Raji (cell line): ENCODE results near the gene MXD1.

Source experiments
- POLR2A ChIP-seq: IDR thresholded peaks from 2 replicates; pipeline ENCODE4 v1.6.1; 2011; ENCODE audit warnings: low read depth, low read length, control low read depth; ENCODE audit not compliant: insufficient read depth

MXD1 gene

DNA sequence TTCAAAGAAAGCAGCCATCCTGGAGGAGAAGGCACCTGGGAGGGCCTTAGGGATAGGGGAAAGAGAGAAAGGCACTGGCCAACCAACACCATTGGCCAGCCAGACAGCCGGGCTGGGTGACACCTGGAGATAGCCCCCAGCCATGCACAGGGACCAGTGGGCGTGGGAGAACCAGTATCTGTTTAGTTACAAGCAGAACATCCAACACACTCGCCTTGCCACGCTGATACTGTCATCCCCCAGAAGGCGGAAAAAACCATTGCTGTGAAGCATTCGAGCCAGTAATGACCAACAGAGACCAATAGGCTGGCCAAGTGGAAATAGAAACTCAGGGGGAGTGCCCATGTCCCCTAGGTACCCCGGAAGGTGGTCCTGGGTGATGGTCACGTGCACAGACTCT is 31.0 kb downstream of the MXD1 start:
- TF ChIP-seq POLR2A, result no peak

- no peak for TF ChIP-seq POLR2A
Measured at GRCh38 chr2:69946351-69947324, 31.7 kb downstream of the MXD1 start.

- no peak for TF ChIP-seq POLR2A
Measured at GRCh38 chr2:69947325-69947931, 32.5 kb downstream of the MXD1 start.

GRCh38 chr2:69948032-69948962 is 33.4 kb downstream of the MXD1 start:
- TF ChIP-seq POLR2A, result no peak

- no peak for TF ChIP-seq POLR2A
Measured at GRCh38 chr2:69948963-69949645, 34.2 kb downstream of the MXD1 start.

DNA sequence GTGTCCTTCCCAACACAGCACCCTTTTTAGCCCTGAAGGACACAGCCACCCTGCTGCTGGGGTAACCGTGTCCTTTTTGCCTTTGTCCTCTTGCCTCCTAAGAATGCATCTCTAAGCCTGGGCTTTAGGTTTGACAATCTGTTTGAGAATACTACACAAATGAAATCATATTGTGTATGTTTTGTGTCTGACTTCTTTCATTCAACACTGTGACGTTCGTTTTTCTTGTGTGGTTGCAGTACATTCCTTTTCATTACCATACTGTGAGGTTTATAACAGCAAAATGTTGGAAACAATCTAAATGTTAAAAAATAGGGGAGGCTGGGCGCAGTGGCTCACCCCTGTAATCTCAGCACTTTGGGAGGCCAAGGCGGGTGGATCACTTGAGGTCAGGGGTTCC is 35.3 kb downstream of the MXD1 start:
- no peak for TF ChIP-seq POLR2A

- no peak for TF ChIP-seq POLR2A
Measured at GRCh38 chr2:69952336-69953115, 37.6 kb downstream of the MXD1 start.

DNA sequence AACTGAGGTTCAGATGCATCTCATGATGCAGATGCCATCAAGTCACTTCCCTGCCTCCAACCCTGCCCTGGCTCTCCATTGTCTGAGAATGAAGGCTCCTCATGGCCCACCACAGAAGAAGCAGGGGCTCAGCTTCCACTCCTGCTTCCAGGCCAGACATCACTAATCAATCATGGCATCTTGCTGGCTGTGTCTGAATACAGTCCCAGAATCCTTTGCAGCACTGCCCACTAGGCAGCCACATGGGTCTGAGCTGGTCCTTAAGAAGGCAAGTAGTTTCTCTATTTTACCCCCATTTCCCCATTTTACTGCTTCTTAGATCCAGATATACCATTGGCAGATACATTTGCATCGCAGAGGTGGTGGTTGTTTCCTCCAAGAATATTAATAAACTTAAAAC is 39.2 kb downstream of the MXD1 start:
- TF ChIP-seq POLR2A, result no peak

DNA sequence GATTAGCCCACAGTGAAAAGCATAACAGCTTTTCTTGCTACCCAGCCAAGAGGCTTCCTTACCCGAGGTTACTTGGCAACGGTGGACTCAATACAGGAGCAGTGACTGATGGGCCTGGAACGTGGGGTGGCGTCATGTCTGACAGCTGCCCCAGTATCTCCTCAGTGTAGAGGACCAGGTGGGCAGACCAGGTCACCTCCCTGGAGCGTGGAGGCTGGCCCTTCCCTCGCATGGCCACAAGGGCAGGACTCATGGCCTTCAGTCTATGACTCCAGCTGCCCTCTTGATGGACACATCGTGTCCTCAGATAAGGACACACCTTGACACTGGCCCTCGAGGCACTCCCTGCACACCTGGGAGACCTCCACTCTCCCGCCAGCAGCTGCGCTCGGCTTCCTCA is 40.1 kb downstream of the MXD1 start:
- no peak for TF ChIP-seq POLR2A

- TF ChIP-seq POLR2A, result no peak
Measured at GRCh38 chr2:69956475-69956979, 41.6 kb downstream of the MXD1 start.

DNA sequence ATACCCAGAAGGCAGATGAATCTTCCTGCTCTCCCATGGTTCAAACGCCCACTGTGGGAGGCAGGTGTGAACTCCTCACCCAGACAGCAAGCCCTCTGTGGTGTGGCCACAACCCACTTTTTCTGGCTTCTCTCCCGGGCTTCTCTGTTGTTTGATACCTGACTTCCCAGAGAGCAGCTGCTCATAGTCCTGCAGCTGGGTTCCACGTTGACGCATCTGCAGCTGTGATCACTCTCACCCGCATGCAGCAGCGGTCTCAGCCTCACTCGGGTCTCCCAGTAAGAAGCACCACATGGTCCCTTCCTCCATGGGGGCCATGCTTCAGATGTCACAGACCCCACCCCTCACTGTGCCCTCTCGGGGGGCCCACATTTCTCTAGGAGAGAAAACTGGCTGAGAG is 43.1 kb downstream of the MXD1 start:
- TF ChIP-seq POLR2A, result no peak

GRCh38 chr2:69958480-69958879 is 43.6 kb downstream of the MXD1 start:
- TF ChIP-seq POLR2A, result no peak

GRCh38 chr2:69959425-69959824 is 44.5 kb downstream of the MXD1 start:
- no peak for TF ChIP-seq POLR2A

DNA sequence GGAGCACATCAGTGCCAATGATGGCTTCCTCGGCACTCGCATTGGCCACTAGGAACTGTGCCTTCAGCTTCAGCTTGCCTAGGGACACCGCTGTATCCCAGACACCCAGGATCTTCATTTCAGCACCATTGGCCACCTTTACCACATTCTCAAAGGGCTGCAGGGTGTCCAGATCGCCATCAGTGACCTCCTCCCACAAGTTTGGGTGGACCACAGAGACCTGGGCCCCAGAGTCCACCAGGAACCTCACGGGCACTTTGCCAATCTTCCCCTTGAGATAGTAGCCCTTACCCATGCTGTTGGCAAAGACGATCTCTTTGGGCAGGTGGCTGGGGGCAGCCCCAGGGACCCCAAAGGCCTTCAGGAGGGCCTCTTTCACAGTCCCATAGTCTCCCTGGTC is 45.9 kb downstream of the MXD1 start:
- TF ChIP-seq POLR2A, result no peak

- no peak for TF ChIP-seq POLR2A
Measured at GRCh38 chr2:69961496-69961895, 46.6 kb downstream of the MXD1 start, which contains the start of gene ASPRV1. Gene ASPRV1, minus strand, starts transcription at chr2:69961631. Its CDS starts 195 bp downstream, at chr2:69961436.
